Renal cortex interstitium (tissue), 11 donors: ENCODE data around the gene IL20RA. TPM values are rescaled to one million over a fixed set of nuclear protein-coding genes. Genes with fewer than 3 reads are reported as not detected.

Experiments used
- DNase-seq, 11 donors: peaks; one replicate each; pipeline ENCODE4 v3.0.0-alpha.2; 2013; ENCODE audit warnings: low read depth in 9 of 11, low spot score in 4 of 11; ENCODE audit errors: extremely low read depth in 1 of 11
- polyA plus RNA-seq, 3 donors: library from polyadenylated mRNA; unstranded; fragments of 120-200 nt; gene quantifications; one replicate each; pipeline ENCODE4 v1.2.1, GENCODE V29; 2013; ENCODE audit not compliant: insufficient read length in 3 of 3

The IL20RA gene
- polyA plus RNA-seq, 3 donors: 1.1 to 3.1 (median 1.5) TPM

DNA sequence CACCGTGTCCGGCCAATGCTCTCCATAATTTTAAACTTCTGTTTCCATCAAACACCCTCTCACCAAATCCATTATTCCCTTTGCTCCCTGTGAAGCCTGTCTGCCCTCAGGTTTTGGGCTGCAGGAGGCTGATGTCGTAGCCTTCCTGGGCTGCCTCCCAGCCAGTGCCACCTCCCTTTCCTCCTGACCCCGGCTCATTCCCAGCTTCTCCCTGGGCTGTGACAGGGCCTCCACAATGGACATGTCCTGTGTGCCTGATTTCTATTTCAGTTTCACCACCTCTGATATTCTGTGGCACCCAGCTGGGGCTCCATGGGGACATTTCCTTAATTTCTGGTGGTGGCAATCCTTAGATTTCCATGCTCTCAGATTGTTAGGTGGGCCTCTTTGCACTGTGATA lies 28.8 kb downstream of the IL20RA start:
- DNase-seq: no peak

DNA sequence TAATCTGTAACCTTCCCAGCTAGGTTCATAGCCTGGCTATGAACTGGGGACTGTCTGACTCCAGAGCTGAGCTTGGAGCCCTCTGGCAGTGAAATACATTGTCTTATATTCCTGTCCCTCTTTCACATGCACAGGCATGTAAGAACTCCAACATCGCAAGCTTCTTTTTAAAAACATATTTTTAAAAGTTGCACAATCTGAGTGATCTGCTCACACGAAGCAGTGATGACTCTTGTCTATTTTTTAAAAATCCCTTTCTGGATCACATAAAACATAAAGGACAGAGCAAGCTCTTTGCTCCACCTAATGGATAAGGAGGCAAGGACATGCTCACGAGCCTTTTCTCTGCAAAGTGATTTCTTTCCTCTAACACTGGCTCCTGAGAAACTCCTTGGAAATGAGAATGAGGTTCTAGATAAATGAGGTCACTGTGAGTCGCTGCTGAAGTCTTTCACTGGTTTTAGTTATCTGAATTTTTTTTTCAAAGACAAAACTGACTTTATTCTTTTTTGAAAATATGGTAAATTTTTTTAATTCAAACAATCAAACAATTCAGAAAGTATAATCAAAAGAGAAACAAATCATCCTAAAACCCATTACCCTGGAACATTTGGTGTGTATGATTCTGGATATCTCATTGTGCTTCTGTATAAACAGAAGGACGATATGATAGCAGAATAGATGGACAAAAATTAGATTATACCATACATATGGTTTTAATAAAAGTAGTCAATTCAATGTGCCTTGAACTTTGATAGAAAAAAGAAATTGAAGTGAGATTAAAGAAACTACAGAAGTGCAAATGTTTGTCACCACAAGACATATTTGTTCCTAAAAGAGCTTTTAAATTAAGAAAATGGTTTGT lies 30.8 kb downstream of the IL20RA start:
- peak in 1 of 11 donors; percentile 21 for DNase-seq

DNA sequence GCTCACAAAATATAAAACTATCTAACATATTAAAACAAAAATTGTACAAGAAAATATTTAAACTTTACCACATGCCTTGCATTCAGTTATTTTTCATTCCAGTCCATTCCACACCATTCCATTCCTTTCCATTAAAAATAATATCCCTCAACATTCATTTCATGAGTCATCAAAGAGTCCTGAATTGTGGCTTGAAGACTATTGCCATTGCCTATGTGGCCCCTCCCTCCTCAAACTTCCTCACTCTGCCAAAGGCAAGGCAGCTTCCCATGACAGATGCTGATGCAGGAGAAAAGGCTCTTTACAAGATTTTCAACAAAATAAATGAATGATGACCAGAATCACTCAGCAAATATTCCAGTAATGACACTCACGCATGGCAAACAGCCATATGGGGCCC lies 31.7 kb downstream of the IL20RA start:
- no peak for DNase-seq

DNA sequence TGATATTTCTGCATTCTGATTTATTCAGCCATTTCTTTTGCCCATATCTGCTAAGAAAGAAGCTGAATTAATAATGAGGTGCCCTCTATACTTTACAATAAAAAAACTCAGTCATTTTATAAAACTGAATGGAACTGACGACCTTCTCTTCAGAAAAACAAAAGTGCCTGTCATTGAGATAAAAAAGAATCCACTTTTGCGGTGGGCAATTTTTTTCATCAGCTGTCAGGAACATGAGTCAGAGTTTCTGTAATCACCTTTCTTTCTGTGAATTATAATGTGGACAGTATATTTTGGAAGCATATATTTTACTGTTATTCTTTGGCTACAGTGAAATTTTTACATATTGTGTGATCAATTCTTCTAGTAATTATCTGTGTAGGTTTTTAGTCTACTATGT lies 33.4 kb downstream of the IL20RA start:
- no peak for DNase-seq

DNA sequence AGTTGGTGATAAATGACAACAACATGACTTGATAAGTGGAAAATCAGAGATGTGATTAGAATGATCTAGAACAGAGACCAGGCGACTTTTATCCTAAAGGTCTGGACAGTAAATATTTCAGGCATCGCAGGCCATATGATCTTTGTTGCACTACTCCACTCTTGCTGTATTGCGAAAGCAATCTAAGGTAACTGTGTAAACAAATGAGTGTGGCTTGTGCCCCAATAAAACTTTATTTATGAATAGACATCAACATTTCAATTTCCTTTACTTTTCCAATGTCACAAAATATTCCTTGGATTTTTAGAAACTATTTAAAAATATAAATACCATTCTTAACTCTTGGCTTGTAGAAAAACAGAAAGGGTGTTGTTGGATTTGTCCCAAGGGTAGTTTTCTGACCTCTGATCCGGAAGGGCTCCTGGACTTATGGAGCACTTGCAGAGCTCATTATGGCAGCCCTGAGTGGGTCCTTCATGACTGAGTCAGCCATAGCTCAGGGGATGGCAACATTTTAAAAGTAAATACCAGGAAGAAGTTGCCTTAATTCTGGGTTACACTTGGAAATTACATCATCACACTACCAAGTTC lies 34.5 kb downstream of the IL20RA start:
- DNase-seq: no peak

DNA sequence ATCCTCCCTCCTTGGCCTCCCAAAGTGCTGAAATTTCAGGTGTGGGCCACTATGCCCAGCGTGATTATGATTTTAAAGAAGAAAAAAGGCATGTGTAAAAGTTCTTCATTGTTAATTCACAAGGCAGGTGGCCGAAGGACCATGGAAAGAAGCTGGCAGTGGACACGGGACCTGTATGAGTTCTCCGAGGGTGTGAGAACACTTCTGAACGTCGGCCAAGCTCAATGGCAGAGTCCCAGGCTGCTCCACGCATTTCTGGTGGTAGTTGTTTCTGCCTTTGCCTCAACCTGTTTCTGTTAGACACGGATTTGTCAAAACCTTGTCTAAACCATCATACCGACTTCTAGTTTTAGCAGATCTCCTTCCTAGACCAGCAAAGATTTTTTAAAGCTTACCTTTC lies 36.6 kb downstream of the IL20RA start:
- no peak for DNase-seq

DNA sequence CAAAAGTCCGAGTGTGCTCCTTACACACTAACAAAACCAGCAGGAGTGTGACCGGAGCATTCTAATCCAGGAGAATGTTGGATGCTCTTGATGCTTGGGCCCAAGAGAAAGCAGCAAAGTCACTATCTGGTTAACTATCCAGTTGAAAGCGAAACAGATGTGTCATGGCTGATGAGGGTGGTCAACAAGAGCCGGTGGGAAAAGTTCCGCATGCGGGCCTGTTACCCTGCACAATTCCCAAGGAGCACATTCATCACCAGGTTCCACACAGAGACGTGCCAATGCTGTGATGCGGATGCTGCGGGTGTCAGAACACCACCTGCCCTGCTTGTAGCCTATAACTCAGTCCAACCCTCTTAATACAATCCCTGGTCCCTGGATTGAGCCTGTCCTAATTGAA lies 38.7 kb downstream of the IL20RA start:
- DNase-seq: no peak

DNA sequence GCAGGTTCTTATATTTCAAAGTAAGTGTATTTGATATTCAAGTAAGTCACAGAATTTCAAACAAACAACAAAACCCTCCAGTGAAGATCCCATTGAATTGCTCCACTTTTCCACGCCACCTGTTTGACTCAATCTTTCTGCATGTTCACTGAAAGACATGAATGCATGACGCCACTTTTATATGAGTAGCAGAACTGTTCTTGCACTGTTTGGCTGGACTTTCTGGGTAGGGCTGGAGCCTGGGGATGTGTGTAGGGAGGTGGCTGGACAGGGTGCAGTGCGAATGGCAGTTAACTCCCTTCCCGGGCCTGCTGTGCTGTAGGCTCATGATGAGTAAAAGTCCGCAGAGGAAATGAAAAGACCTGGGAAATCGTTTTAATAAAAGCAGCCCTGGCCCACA lies 39.7 kb downstream of the IL20RA start:
- DNase-seq: no peak

DNA sequence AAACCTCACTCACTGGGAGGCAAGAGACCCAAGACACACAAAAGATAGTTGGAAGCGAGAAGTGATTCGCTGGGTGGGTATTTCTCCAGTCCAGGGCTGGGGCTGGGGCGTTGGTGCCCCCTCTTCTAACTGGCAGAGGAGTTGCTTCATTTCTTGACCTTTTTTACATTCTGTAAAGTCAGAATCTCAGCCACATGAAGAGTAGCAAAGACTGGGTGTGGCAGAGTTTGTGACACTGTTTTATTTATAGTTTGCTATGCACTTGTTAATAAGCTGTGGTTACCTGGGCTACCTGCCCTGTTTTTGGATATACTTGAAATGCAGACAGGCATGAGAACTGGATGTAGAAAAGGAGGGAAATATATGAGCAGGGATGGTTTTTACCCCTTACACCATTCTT lies 42.3 kb downstream of the IL20RA start:
- no peak for DNase-seq

DNA sequence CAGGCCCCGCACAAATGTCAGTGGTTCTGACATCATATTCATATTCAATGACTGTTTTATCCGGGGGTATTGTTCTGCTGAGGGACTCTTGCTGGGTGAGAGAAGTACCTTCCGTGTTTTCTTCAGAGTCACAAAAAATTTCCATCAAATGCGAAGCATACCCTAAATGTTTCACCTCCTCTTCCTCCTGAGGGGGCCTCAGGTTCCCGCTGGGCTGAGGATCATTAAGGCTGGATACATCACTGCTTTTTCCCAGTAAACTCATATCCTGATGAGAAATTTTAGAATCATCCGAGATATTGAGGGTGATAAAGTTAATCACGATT lies 42.8 kb downstream of the IL20RA start:
- DNase-seq: no peak

DNA sequence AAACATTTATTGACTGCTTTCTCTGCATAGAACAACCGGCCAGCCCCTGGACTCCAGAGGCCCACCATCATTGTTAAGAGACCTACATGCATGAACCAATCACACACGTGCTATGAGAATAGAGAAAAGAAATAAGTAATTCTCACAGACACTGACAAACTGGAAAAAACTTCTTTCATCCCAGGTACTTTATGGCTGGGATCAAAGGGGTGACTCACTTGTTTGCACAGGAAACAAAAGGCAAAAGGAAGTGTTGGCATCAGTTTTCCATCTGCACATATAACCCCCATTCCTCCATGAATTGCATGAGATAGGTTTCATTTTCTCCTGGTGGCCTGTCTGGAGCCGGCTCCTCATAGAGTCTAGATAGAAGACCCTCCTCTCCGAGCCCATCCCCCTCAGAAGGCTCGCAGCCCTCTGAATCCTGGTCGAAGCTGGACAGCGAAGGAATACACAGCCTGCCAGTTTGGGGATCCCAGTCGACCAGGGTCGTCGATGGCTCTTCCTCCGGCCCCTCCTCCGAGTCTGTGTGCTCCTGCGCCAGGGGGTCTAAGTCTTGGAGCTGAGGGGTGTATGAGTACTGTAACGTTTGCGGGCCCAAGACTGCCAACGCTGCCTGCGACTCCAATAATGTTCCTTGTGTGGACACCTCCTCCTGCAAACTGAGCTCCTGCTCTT lies 43.3 kb downstream of the IL20RA start:
- no peak for DNase-seq

DNA sequence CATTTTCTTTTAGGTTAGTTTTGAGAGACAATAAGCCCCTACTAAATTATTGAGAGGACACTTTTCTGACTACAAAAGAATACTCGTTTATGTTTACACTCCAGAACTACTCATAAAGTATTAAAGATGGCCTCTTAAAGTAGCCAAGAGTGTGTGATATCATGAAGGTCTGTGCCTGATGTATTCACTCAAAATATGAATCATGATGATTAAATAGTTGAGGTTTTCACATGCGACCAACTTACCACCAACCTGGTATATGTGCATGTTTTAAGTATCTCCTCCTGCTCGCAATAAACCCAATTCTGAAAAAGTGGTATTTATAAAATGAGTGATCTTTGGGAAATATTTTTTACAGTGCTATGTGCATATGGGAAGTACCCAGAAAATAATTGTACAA lies 43.9 kb downstream of the IL20RA start:
- no peak for DNase-seq

DNA sequence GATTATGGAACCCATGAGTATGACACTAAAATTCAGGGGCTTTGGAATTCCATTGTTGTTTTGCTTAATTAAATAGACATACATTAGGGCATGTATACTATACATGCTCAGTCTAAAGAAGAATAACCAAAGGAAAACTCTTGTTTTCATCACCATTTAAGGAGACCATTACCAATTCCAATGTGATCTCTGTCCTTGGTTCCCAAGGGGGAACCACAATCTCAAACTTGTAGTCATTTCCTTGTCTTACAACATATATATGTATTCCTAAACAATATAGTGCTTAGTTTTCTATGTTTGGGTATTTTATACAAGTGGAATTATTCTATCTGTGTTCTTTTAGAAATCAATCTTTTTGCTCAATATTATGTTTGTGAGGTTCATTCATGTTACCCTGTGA lies 49.2 kb downstream of the IL20RA start:
- DNase-seq: no peak

DNA sequence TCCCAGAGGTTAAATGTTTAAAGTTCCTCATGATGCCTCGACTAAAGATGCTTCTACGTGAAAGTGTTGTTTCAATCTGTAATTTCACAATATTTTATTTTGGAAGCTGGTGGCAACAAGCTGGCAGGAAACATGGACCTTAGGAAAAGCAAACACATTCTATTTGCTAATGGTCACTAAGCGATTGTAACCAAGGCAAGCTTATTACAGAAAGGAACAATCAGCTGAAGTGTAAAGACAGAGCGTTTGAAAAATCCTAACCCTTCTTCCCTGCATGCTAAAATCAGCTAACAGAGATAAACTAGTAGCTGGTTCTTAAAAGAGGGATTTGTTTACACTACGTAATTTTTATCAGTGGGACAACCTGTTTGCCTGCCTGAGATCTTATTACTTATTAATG lies 50.0 kb downstream of the IL20RA start:
- no peak for DNase-seq

DNA sequence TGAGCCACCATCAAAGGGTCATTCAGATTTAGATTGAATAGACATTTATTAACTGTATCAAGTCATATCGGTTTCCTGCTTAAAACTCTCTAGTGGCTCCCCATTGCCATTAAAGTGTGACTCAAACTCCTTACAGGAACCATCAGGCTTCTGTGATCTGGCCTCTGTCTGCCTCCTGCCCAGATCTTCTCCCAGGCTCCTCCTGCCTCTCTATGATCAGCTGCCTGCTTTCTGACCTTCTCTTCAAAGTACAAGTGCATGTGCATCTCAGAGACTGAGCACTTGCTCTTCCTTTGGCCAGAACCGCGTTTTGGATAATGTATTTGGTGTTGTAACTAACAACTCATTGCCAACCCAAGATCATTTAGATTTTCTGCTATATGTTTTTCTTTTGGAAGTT lies 52.7 kb downstream of the IL20RA start:
- DNase-seq: no peak

DNA sequence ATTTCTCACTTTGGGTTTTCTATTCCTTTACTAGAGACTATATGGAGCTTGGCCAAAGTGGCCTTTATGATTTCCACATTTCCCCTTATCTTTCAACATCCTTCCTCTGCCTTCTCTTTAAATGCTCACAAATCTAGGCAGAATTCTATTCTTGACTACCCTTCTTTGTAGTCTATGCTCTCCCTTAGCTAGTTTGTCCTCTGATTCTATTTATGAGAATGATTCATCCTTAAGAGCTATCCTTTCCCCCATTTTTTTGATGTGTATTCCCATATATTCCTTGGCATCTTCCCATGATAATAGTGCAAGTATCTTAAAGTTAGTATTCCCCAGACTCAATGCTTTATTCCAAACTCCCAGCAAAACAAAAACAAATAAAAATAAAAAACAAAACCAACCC lies 53.1 kb downstream of the IL20RA start:
- no peak for DNase-seq

DNA sequence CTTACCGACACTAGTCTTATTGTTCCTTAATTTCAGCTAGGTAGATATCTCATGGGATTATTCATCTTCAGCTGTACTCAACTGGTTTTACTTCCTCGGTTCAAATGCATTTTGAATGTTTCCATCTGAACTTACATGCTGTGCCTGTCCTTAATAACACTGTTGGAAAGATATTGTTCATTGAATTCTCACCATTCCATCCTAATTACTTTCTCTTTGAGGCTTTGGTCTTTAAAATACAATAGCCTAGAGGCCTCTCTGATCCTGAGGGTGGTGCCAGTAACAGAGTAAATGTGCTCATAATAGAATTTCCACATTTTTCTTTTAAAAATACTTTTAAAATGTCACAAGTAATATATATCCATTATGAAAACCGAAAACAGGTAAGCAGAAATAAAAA lies 54.0 kb downstream of the IL20RA start:
- DNase-seq: no peak

DNA sequence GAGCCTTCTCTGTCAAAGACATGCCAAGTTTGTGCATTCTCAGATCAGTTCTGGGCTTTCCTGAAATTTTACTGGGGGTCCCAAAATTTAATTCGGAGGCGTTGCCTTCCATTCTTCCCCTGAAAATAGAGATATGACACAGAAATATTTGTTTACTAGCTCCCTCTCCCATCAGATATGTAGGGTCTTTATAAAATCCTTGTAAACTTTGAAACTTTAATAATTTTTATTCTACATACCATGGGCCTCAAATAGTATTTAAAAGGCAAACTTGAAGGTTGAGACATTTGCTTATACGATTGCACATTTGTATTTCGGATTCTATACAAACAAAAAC lies 54.6 kb downstream of the IL20RA start:
- DNase-seq: no peak

DNA sequence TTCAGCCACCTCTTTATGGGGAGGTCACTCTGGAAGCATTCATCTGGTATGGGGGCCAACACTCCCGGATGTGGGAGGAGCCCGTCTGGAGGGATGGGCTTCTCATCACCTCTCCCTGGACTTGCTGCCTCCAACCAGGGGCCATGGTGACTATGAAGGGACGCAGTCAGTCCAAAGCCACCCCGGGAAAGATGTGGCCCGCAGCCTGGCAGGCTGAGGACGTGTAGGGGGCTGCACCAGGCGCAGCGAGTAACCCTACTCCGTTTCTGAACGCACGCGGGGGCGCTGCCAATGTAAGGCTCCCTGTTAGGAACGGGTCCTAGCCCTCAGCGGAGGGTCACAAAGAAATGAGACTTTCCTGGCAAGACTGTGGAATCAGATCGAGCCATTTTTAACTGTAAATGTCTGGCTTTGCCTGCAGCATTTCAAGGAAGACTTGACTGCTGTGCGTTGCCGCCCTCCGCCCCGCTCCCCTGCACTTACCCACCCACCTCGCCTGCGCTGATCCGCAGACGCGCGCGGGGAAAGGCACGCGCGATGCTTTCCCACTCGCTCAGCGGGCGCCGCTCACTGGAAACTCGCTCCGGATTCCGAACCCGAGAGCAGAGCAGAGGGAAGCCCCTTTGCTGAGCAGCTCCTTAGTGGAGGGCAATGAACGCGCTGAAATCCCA lies 55.1 kb downstream of the IL20RA start:
- peak in 5 of 11 donors; percentile 20 to 34 (median 24) for DNase-seq

DNA sequence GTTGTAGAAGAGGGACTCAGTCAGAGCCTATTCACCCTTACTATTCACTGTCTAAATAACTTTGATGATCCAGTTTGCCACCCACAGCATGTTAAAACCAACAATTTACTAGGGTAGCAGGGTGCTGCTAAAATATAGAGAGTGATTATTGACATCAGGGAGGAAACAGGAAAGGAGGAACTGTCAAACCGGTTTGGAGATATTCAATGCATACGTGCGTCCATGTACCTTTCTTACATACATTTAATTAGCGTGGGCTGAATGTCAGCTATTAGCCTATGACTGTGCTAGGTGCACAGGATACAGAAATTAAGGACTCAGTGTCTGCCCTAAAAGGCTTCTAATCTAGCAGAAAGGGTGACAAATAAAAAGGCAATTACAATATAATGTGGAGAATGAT lies 57.2 kb downstream of the IL20RA start:
- no peak for DNase-seq
